HG02610 (cell line): ENCODE data around the gene CELSR3.
A peak's percentile ranks its signal among the peaks of the same experiment; 100 is the strongest.

Source experiments
- ATAC-seq: cut with Tn5 transposase; IDR thresholded peaks from one replicate; pipeline ENCODE4 v1.9.1; 2021; ENCODE audit warnings: mild to moderate bottlenecking, moderate library complexity; ENCODE audit not compliant: unreplicated experiment

The CELSR3 gene

DNA sequence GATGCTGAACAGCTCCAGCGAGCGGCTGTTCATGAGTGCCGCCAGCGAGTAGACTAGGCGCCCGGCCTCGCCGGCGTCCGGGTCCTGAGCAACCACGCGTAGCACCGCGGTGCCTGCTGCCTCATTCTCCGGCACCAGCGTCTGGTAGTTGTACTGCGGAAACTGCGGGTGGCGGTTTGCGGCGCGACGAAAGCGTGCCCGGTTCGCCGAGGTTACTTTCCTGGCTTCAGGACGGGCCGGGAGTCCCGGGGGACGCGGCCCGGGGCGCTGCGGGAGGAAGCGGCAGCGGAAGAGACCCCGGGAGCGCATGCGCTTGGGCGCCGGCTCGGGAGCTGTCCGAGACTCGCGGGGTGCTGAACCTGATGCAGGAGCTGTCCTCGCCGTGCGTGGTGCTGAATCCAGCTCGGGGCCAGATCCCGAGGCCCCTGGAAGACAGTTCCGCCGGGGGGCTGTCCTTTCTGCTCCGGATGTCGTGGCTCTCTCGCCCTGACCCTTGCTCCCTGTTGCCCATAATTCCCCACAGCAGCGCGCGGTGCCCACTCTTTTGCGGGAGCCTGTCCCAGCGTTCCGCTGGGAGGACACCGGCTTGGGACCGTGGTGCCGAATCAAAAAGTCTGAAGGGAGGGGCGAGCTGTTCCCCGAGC lies 1.1 kb downstream of the CELSR3 start:
- ATAC-seq: no peak

DNA sequence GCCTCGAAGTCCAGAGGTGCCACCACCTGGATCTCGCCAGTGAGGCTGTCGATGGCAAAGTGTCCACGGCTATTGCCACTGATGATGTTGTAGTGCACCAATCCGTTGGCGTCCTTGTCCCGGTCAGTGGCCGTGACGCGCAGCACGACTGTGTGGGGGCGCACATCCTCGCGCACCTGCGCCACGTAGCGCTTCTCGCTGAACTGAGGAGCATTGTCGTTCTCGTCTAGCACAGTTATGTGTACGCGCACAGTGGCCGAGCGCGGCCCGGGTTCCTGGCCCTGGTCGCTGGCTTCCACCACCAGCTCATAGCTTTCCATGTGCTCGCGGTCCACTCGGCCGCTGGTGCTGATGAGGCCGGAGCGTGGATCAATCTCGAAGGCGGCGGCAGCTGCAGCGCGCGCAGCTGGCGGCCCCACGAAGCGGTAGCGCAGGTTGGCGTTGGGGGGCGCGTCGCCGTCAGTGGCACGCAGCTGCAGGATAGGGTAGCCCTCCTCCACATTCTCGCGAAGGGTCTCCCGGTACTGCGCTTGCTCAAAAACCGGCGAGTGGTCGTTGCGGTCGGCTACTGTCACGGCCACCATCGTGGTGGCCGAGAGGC lies 1.8 kb downstream of the CELSR3 start:
- ATAC-seq: no peak

DNA sequence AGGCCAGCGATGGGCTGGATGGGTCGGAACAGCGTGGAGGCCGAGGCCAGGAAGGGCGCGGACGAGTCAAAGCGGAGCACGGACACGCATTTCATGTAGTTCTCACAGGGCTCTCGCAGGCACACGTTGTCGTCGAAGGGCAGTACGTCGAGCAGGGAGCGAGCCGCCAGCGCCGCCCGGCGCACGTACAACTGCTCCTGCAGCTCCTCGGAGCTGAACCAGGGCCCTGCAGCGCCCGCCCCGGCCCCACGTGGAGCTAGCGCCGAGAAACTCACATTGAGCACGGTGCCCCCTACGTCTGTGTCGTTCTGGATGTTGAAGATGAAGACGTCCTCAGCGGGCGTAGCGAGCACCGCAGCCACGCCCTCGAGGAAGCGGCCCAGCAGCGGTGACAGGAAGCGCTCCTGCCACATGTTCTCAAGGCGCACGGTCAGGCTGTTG lies 5.8 kb downstream of the CELSR3 start:
- no peak for ATAC-seq

DNA sequence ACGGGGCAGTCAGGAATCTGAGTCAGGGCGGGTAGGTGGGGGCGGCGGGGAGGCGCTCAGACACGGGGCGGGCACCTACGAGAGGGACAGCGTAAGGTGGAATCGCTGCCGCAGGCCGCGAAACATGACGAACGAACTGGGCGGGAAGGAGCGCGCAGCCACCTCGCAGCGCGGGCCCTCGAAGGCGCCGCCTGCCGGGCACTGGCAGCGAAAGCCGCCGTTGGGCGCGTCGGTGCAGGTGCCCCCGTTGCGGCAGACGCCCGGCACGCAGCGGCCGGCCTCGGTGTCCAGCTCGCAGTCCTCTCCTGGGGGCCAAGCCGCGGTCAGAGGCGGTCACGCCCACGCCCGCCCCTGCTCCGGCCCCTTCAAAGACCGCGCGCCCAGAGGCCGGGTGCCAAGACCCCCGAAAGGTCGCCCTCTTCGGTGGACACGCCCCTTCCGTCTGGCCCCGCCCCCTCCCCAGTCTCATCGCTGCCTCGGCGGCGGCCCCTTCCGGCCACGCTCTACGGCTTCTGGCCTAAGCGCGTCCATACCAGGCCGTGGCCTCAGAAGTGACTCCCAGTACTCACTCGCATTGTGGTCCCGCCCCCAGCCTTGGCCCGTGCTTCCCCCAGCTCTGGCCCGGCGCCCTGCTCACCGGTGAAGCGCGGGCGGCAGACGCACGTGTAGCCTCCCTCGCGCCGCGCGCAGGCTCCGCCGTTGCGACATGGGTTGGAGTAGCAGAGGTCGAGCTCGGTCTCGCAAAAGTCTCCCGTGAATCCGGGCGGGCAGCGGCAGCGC lies 6.4 kb downstream of the CELSR3 start:
- ATAC-seq: peak; percentile 50

DNA sequence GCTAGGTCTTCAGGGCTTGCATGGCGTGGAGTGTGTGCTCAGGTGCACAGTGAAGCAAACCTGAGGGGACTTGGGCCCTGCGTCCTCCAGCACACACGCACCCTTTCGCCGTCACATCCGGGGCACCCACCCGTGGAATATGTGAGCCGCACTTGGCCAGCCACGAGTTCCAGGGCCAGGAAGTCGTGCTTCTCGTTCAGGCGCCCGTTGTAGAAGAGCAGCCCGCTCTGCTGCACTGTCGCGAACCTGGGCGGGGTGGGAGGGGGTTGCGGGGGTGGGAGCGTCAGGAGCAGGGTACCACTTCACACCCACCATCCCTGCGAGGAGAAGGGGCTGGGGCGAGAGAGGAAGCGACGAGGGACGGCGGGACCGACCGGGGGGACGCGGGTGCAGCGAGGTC lies 7.1 kb downstream of the CELSR3 start:
- no peak for ATAC-seq

DNA sequence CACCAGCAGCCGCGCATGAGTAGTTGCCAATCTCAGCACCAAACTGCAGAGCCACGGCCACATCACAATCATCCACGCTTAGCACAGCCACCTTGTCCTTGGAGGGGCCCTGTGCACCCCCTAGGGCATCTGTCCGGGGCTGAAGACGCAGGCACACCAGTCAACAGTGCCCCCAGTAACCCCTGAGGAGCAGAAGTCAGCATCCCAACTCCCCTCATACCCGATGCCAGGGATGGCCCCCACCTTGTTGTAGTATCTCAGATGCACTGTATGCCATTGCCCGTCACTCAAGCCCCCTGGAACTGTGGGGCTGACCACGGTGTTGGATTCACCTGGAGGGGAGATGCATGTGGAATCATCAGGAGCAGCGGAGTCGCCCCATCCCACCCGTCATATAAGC lies 7.6 kb downstream of the CELSR3 start:
- ATAC-seq: no peak

DNA sequence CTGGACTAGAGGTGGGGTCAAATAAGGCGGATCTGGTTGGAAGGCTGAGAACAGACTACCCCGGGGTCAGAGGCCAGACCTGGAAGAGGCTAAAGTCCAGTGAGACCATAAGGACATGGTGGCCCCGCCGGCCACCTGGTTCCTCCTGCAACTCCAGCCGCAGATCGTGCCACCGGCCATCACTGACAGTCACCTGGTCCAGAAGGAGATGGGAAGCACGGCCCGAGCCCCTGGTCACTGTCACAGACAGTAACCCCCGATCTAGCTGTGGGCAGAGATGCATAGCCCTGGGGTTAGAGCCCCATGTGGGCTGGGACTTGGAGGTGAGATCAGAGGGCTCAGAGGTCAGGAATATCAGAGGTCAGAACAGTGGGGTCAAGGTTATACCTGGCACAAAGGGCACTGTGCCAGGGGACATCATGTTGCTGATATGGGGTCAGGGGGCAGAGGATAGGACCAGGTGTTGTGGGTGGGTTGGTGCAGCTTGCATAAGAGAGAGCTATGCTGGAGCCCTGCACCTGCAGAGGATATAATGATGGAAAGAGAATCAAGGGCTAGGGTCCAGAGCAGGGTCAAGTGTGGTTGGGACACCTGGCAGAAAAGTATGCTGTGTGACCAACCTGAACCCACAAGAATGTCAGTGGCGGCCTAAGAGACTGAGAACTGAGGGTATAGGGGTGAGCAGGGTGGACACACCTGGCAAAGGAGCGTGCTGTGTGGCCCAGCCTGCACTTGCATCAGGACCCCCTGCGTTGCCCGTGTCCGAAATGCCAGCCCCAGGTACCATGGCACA lies 9.6 kb downstream of the CELSR3 start:
- no peak for ATAC-seq

DNA sequence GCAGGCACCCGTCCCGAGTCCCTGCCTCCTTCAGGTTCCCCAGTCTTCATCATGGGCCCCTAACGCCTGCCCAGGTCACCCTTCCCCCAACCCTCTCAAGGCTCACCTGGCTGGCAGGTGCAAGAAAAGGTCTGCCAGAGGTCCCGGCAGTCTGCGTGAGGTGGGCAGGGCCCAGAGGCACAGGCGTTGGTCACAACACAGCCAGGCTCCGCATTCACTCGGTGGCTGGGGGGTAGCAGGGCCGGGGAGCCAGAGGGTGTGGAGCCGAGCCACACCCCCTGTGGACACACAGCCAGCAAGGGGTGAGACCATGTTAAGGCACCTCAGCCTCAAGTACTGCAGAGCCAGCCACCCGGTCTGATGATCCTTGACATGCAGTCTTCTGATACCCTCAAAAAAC lies 10.9 kb downstream of the CELSR3 start:
- ATAC-seq: no peak

DNA sequence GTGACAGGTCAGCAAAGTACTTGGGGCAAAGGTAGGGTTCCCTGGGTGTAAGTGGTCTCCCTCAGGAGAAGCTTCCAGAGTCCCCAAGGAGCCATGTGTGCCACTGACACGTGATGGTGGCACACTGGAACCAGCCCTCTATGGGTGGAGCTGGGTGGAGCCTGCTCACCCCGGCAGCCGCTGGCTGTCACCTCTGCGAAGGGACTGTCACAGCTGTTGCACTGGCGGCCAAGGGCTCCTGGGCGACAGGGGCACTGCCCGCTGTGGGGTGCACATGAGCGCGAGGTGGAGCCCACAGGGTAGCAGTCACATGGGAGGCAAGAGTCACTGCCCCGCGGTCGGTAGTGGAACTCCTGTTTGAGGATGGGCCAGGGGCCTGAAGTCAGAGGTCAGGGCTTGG lies 12.0 kb downstream of the CELSR3 start:
- ATAC-seq: no peak

DNA sequence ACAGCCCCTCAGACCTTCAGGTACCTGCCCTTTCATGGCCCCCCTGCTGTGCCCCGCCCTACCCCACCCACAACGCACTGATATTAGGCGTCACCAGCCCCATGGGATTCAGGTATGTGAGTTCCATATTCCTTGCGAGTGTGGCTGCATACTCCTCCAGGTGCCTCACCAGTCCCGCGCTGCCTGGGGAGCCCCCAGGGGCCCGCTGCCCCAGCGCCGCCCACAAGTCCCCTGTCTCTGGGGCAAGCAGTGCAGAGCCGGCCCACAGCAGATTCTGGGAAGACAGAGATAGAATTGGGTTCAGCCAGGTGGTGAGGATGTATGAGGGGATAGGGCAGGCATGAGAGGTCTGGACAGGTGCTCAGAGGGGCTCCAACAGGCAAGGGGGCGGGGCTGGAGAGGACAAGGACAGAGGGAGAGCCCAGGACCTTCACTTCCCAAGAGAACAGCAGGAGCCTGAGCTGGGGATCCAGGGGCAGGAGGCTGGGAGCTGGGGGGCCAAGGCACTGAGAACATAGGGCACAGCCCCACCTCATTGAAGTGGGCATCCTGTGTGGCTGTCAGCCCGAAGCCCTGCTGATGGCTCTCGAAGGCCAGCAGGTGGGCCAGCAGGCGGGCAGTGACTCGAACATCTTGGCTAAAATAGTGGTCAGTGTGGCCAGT lies 14.4 kb downstream of the CELSR3 start:
- ATAC-seq: no peak

DNA sequence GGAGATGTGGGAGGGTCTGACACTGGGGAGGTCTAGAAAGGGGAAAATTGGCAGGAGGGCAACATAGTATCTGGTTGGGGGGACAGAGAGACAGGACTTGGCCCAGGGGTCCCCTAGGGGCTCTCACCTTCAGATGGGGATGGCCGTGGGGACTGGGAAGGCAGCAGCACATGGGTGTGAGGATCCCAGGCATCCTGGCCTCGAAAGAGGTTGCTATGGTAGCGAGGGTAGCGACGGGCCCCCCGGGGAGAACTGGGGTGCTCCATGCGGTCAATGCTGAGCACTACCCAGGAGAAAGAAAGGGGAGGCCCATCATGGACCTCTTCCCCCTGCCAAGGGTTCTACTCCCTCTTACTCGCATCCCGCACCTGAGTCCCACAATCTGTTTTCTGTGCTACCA lies 15.0 kb downstream of the CELSR3 start:
- ATAC-seq: no peak

DNA sequence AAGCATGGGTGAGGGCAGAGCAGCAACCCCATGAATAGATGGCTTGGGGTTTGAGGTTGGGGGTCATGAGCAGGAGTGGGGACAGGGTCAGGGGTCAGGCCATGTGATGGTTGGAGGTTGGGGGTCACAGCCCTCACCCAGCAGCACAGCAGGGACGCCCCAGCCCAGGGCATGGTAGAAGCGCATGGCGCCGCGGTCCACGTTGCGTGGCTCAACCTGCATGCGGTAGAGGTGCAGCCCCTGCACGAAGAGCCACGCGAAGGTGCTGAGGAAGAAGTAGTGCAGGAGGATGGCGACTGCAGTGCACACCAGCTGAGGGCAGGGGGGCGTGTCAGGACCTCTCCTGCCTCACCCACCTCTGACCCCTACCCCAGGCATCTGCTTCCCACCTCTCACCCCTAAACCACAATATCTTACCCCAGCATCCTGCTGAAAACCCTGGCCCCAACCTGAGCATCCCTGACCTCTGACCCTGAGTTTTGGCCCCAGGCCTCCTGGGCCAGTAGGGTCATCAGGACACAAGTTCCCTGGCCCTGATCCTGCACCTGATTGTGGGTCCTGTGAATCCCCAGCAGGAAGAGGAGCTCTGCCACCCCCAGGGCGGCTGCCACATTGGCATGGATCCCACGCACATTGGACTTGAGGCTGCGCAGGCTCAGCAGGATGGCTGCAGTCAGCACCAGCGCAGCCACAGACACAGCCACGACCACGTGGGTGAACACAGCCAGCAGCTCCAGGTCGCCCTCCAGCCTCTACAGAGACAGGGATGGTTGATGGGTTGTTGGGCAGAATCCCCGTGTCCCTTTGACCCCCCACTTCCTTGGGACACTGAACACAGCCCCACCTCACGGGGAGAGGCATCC lies 17.6 kb downstream of the CELSR3 start:
- no peak for ATAC-seq

DNA sequence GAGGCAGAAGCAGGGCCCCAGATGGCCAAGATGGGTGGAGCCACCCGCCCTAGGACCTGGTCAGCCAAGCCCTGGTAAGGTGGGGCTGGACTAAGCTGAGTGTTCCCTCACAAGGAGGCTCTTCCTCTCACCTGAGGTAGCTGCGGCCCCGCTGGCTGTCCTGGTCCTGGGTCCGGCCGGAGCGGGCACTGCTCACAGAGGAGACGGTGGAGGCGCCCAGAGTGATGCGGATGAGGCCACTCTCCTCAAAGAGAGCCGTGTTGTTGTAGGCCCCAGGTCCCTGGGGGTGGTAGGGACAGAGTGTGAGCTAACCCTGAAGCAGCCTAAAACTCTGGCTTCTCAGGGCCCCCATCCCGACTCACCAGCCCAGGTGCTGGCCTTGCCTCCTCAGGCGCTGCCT lies 20.1 kb downstream of the CELSR3 start:
- no peak for ATAC-seq

DNA sequence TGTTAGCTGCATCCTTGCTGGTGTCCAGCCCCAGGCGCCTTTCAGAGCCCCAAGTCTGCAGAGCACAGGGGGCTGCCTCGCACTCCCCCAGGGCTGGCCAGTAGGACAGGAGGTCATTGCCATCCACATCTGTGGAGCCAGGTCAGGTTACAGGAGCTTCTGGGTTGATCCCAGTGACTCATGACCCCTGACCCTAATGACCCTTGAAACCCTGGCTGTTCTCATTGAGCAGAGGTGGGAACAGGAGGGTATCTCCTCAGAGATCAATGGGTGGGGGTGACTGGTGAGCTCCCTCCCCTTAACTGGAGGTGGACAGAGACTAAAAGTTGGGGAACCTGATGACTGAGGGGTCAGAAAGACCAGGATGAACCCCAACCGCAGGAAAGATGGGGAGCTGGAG lies 21.3 kb downstream of the CELSR3 start:
- ATAC-seq: no peak

DNA sequence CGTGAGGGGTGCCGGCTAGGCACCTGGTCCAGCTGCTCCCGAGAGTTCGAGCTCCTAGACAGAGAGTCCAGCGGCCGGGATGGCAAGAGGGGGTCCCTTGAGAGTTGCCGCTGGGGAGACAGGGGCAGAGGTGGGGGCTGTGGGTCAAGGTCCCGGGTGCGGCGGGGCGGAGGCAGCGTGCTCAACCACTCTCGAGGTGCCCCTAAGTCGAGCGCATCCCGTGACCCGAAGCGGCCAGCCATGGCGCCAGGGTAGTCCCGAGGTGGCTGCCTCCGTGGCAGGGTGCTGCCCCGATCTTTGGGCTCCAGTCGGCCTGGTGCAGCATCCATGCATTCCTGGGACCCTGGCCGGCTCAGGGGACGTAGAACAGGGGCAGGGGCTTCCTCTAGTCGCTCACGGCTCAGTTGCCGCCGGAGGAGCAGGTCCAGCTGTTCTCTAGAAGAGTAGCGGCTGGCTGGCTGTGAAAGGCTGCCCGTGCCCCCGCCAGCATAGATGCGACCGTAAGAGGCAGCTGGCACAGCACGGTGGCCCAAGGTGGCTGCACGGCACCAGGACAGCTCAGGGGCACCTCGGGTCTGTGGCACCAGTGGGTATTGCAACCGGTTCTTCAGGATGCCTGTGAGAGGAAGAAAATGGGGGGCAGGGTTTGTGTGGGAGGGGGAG lies 22.6 kb downstream of the CELSR3 start:
- ATAC-seq: no peak

DNA sequence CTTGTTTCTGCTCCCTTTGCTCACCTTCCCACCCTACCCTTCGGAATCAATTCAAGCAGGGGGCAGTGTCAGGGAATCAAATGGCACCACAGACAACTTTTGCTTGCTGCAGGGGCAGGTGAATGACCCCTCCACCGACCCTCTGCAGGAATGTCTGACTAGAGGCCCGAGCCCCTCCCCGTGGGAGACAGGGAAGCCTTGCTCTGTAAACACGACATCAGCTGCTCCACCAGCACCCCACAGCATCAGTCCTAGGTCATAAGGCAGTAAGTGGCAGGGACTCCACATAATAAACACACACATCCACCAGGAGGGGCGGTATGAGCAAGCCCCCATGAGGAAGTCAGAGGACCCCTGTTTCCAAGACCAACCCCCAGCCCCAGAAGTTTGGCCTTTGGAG lies 25.4 kb downstream of the CELSR3 start:
- ATAC-seq: no peak

DNA sequence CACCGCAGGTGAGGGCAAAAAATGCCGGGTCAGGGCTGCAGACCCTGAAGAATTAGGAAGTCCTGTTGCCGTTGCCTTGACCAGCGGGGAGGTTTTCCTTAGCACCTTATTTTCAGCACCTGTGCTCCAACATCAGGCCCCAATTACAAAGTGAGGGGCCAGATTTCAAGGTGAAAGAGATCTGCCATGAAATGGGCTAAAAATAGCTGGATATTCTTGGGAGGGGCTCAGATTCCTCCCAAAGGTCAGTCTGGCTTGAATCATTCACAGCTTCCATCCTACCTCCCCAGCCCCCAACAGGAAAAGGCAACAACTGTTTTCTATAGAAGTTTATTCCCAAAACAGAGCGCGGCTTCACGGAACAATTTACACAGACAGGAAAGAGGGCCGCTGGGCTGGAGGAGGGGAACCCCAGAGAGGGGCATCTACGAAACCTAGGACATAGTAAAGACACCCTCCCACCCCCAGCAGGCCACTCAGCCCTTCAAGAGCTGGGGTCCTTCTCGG lies 26.5 kb downstream of the CELSR3 start:
- no peak for ATAC-seq

DNA sequence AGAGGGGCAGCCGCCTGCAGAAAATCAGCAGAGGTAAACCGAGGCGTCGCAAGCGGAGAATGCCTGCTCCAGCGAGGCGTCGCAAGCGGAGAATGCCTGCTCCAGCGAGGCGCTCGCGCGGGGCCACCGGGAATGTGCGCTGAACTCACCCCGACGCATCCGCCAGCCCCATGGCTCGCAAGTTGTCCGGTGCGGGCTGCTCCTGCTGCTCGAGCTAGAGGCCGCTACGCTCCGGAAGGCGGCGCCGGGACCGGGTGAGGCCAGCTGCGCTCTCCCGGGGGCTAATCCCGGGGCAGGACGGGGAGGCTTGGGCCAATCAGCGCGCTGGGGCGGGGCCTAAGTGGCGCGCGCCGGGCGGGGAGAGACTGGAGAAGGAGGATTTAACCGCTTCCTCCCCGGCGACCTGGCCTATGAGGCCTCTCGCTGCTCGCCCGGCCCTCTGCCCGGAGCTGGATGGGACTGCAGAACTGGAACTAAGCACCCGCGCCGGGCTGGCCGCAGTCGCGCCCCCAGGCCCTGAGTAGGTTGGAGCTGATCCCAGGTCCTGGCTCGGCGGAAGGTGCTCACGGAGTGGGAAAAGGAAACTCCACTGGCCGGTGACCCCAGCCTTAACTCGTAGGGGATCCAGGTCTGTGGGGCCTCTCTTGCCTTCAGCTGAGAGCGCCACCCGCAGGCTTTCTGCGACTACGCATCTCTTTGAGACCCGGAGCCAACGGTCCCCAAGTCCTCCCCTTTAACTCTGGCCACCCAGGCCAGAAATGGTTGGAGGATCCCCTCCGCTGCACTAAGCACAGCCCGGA lies 27.3 kb downstream of the CELSR3 start, which contains the start of gene SLC26A6:
SLC26A6 (minus strand) TSS at position 240 of the 800 bp plus-strand sequence; CDS start at position 172, 68 bp downstream.
- ATAC-seq: peak; percentile 91
